HG02623 (cell line): ENCODE results near the gene TFAM.

Source experiments
- ATAC-seq: cut with Tn5 transposase; IDR thresholded peaks from one replicate; pipeline ENCODE4 v1.9.1; 2021; ENCODE audit warnings: moderate library complexity; ENCODE audit not compliant: unreplicated experiment

The TFAM gene

DNA sequence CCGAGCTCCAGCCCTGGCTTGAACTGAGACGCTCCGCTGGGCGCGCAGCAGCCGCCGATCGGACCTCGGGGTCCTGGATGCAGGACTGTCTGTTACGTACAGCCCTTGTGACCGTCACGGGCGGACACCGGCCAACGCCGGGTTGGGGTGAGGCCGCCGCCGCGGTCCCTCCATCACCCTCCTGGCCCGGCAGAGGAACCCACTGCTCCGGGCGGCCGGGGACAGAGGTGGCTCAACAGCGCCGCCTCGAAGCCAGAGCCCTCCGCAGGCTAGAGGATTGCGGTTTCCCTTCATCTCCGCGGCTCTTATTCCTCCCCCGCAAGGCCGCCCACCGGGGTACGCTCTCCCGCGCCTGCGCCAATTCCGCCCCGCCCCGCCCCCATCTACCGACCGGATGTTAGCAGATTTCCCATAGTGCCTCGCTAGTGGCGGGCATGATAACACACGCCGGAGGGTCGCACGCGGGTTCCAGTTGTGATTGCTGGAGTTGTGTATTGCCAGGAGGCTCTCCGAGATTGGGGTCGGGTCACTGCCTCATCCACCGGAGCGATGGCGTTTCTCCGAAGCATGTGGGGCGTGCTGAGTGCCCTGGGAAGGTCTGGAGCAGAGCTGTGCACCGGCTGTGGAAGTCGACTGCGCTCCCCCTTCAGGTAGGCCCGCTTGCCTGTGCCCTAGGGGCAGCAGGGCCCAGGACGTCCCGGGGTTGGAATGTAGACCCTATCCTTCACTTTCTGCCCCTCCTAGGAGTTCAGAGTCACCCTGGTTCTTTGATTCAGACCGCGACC, at the start of gene TFAM:
Gene TFAM (plus strand): TSS at position 412 of the 785 bp plus-strand sequence. CDS start 138 bp downstream, at position 550.
- peak; percentile 87 for ATAC-seq

DNA sequence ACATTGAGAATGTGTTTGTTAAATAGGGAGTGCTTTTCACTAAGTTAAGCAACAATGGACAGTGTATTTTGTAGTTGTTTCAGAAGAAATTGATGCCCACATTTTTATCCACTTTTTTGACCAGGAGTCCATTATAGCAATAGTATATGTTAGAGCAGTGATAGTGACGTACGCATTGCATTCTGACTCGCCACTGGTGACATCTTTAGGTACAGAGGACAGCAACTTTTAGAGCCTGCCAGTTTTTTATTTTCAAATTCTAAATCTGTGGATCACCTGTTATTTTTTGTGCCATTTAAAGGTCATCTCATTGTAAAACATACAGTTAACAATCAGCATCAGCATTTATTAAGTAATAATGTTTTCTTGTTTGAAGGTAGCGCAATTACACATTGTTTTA, 49.0 kb upstream of the TFAM start:
- ATAC-seq: no peak

DNA sequence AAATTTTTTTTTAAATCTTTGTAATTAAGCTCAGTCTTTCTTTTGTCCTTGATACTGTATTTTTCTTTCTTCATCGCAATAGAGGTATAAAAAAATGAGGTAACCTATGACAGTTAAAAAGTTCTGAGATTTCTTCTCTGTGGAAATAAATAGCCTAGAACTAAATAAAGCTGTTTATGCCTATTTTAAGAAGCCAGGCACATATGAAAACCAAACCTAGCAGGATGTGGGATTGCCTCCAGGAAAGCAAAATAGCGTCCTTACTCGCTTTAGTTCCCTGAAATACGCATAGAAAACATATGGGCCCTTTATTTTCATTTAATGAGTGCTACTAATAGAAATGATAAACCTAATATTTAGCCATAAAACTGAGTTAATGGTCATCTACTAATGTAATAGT, 43.8 kb upstream of the TFAM start:
- ATAC-seq: no peak

DNA sequence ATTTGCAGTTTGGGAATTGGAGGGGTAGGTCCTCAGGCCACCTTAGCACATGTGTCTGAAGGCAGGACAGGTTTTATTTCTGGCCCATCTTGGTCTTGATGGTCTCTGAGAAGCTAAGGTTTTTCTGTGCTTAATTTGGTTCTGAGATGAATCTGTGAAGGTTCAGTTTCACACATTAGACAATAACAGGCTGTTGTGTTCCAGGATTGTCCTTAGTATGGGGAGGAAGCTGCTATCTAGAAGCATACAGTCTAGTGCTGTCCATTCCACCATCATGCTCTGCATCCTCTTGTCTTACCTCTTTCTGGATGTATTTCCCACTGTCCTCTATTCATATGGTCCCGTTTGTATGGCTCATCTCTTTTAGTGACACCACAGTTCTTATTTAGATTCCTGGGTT, 43.3 kb upstream of the TFAM start:
- peak; percentile 53 for ATAC-seq

DNA sequence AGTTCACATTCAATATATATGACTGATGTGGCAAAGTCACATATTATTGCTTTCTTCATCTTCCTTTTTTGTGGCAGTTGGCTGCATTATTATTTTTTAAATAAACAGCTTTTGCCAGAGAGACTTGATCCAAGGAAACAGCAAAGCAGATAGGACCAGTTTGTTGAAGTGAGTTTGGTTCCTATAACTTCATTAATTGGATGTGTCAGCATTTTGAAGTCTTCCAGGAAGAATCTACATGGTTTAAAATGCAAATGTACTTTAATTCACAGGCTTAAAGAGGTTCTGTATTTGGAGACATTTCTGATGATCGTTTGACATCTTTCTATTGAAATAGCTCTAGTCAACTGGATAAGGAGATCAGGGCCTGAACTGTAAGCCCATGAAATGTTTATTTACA, 37.2 kb upstream of the TFAM start:
- no peak for ATAC-seq

DNA sequence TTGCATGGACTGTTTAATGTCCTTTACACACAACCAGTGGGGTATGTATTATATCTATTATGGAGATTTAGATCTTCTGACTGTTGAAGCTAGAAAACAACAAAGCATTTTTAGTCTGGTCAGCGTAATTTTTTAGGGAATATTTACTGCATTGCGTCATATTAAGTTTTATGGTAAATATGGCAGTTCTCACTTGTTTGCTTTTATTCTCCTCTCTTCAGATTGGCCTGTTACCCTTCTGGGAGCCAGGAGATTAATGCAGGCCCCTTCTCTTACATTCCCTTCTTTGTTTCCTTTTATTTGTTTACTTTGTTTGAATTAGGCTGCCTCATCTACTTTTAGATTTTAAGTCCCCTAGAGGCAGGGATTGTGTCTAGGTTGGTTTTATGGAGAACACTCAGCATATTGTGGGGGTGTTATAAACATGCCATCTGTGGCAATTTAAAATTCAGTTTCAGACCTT, 36.6 kb upstream of the TFAM start:
- ATAC-seq: no peak

DNA sequence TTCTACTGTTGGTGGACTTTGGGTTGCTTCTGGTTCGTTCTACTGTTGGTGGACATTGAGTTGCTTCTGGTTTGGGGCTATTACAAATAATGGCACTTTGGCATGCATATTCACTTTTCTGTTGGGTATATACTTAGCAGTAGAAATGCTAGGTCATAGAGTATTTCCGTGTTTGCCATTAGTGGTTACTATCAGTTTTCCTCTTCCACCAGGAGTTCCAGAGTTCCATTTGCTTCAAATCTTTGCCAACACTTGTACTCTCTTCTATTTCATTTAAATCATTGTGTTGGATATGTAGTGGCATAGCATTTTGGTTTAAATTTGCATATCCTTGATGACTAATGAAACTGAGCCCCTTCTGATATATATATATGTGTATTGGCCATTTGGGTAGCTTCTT, 35.2 kb upstream of the TFAM start:
- ATAC-seq: no peak

DNA sequence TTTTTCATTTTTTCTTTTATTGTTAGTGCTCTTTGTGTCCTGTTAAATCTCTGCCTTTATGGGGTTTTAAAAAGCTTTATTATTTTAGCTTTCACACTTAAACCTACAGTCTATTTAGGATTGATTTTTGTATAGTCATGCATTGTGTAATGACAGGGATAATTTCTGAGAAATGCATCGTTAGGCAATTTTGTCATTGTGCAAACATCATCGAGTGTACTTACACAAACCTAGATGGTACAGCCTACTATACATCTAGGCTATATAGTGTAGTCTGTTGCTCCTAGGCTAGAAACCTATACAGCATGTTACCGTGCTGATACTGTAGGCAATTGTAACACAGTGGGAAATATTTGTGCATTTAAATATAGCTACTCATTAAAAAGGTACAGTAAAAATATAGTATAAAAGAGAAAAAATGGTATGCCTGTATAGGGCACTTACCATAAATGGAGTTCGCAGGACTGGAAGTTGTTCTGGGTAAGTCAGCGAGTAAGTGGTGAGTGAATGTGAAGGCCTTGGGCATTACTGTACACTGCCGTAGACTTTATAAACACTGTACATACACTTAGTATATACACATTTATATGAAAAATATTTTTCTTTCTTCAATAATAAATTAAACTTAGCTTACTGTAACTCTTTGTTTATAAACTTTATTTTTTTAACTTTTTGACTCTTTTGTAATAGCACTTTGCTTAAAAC, 34.4 kb upstream of the TFAM start:
- ATAC-seq: no peak

DNA sequence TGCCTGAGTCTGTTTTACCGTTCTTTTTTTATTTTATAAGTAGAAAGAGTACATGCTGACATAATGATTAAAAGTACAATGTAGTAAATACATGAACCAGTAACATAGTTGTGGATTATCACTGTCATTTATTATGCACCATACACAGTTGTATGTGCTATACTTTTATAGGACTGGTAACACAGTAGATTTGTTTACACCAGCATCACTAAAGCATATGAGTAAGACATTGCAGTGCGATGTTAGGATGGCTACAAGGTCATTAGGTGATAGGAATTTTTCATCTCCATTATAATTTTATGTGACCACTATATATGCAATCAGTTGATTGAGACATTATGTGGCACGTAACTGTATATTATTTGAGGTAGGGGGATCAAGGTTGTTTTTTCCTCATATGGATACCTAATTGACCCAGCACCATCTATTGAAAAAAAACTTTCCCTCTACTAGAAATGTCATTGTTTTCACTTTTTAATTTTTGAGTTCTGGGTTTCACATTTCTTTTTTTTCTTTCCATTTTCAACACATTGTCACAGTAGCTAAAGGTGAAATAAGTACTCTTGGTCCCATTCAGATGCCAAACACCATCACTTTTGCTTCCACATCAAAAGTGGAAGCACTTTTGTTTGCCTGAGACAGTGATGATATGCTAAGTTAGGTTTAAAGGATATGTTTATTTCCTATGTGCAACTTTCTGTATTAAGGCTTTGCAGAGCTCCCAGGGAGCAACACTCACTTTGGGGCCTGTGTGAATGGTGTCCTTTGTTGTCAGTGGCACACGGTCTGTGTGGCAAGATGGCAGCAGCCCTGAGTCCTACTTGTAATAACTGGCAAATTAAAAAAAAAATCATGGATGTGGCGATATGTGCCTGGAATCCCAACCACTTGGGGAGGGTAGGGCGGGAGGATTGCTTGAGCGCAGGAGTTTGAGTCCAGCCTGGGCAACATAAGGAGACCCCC, 33.3 kb upstream of the TFAM start:
- ATAC-seq: no peak

DNA sequence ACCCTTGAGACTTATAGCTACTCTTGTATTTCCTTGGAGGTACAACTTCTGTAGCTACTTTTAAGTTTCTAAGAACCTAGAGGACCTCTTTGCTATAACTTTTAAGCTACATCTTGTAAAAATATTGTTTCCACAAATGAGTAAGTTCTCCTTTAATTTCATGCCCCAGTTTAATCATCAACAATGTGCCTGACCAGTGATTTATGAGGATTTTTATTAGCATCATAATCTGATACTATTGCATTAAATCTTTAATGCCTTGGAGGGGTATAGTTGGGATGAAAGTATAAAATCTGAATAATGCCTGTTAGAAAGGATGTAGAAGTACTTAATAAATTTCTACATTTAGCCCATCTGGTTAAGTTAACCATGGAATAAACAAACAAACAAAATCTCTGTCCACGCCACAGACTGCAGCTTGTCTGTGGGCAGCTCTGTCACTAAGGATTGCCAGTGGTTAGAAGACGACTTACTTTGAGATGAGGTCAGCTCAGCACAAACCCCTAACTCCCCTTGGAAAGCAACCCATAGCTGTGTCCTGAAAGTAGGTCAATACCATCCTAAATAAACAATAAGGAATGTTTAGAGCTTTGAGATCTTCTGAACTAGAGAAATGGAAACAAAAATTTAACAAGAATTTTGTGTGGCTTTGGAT, 32.1 kb upstream of the TFAM start:
- no peak for ATAC-seq

DNA sequence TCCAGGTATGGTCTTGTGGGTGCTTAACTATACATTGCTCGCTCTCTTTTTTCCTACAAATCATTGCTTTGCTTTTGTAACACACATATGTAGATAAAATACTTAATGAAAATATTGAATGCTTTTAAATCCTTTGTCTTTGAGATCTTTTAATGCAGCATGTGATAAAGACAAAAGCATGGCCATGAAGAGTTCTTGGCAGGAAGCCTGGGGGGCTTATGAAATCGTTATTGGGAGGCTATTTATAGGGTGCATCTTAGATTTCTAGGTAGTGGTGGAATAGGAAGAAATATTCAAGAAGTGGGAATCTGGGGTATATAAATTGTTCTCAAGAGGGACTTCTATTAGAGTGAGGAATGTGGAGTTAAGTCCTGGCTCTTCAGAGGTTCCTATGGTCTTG, 28.5 kb upstream of the TFAM start:
- ATAC-seq: no peak

DNA sequence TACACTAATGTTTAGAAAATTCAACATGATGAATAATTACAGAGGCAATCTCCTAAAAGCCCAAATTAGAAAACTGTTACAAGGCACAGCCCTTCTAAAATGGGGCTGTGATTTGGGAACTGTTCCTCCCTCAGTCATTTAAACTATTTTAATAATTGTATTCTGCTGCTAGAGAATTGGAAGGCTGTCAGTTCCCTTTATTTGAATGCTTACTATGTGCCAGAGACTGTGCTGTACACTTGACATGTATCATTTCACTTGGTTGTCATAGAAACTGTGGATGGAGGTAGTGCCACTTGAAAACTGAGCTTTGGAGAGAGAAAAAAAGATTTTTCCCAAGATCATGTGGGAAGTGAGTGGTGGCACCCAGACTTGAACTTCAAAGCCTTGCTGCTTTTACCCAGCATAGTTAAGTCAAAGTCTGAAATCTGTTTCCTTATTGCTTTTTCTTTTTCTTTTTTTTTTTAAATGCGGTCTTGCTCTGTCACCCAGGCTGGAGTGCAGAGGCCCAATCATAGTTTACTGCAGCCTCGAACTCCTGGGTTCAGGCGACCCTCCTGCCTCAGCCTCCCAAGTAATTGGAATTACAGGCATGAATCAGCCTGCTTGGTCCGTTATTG, 26.8 kb upstream of the TFAM start:
- no peak for ATAC-seq

DNA sequence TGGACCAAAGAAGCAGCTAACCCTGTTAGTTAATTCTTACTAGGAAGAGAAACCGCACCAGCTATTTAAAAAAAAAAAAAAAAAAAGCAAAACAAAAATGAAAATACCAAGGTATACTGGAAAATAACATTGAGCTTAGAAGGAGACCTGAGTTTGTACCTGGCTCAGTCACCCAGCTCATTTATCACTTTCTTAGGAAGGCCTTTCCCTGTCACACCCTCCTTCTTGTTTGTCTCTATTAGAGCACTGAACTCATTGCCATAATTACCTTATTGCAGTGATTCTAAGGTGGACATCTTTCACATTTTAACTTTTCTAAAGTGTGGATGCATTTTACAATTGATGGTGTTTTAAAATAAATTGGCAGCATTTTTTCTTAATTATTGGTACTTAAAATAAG, 26.3 kb upstream of the TFAM start:
- ATAC-seq: no peak

DNA sequence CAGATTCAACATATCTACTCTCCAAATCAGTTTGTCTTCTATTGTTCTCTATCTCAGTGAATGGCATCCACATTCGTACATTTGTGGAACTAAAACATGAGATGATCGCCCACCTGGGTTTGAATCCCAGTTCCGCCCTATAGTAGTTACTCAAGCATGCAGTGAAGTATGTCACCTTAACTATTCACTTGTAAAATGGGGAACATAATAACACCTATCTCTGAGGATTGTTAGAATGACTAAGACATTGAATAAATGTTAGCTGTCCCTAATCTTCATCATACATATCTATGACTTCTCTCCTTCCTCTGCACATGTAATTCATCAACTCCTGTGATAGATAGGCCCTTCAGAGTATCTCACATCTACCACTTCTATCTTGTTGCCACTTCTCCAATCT, 25.7 kb upstream of the TFAM start:
- ATAC-seq: no peak

DNA sequence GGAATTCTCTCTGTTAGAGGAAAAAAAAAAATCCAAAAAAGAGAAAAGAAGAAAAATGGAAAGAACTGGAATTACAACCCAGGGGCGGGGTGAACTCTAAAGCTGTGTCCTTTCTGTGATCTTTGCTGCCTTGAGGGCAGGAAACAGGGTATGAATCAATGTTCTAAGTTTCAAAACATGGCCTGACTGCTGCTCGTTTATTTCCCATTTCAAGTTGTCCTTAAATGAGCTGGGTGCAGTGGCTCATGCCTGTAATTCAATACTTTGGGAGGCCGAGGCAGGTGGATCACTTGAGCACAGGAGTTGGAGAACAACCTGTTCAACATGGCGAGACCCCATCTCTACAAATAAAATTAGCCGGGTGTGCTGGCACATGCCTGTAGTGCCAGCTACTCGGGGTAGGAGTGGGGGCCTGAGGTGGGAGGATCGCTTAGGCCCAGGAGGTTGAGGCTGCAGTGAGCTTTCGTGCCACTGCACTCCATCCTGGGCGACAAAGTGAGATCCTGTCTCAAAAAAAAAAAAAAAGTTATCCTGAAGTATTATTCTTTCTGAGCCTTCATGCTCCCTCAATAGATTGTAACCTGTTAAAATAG, 24.7 kb upstream of the TFAM start:
- no peak for ATAC-seq

DNA sequence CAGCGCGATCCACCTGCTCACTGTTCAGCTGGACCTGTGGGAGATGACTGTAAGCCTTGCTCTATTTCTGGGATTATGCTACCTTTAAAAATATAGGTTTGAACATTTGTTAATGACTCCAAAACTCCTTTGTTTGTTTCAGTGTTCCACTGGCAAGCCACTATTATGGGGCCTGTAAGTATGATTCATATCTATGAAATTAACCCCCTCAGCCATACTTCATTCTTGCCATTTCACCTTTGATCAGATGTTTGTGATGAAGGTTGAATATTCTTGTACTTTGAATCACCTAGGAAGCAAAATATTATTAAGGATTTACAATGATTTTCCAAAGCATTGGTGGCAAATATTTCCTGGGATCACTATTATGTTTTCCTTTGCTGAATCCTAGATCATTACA, 23.9 kb upstream of the TFAM start:
- no peak for ATAC-seq

DNA sequence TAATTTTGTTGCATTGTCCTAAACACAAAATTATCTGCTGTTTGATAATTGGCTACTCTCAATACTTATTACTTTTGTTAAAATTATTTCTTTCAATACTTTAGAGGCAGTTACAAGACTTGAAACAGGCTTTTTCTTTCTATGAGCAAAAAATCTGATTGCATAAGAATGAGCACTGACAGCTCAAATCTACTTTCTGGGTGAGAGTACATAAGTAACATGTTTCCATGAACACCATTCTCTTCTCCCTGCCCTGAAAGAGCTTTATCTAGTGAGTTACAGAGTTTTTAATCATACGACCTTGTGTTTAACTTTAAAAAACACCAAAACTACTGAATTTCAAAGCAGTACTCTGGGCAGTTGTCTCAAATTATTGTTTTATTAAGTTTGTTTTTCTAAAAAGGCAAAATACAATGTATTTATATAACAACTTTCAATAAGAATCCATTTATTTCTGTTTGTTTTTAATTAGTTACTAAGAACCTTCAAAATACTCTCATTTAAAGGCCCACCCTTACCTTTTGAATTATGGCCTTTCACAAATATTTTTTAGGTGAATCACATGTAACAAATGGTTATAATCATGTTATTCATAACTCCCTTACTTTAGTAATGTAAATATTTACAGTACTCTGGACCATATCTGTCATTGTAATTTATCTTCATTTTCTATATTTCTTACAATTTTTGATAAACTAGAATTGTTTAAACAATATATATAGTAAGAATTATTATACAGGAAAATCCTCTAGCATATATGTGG, 23.0 kb upstream of the TFAM start:
- no peak for ATAC-seq

DNA sequence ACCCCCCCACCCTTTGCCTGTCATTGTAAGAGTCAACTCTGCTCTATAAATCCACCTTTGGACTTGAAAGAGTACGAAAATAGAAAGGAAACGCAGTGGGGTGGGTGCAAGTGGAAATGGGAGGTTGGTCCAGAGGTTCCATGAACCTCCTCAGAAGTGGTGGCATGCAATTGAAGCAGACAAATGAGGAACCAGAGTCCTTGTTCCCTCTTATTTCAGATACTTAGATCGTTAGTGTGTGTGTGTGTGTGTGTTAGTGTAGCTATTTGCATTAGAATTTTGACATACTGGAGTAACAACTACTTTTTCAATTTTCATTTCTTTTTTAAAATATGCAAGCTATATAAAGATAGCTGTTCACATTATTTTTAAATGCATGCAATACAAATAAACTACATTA, 18.1 kb upstream of the TFAM start:
- ATAC-seq: no peak

DNA sequence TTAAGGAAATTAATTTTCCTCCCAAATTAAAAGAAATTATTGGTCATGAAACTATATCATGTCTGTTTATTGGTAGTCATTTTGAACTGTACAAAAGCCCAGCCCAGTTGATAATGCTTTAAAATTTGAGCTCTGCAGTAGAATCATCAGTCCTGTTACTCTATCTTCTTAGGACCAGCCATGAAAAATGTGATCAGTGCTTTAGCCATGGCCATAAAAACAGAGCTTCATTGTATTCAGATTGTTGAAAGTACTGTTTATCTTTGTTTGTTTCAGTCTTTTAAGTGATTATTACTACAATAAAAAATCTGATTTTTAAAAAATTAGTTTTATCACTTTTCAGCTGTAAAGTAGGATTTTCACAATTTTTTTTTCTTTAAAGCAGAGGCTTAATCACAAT, 13.7 kb upstream of the TFAM start:
- ATAC-seq: no peak
